GM12878 (cell line): ENCODE results near the gene NCAPH2.

Experiments used
- BCL11A ChIP-seq: IDR thresholded peaks from 2 replicates; pipeline ENCODE4 v1.6.1; 2011; ENCODE audit warnings: low read depth, low read length
- CEBPB ChIP-seq, 2 experiments: fragments of 150-350 bp in 1 of 2; IDR thresholded peaks; 2 replicates each; pipeline ENCODE4 v1.6.1; 2012 to 2014; ENCODE audit warnings: low read depth in 2 of 2, low read length in 2 of 2, borderline replicate concordance in 1 of 2, inconsistent platforms in 1 of 2
- CTCF ChIP-seq, 3 experiments: IDR thresholded peaks in 2 of 3; conservative IDR thresholded peaks in 1 of 3; 2 replicates each; pipeline ENCODE4 v1.5.1; 2011; ENCODE audit warnings: low read depth in 3 of 3, low read length in 3 of 3, mild to moderate bottlenecking in 3 of 3, control low read depth in 2 of 3, moderate library complexity in 2 of 3, inconsistent platforms in 1 of 3, mixed read lengths in 1 of 3; ENCODE audit not compliant: control insufficient read depth in 2 of 3, insufficient read depth in 1 of 3; ENCODE audit errors: extremely low read depth in 1 of 3
- EP300 ChIP-seq, 2 experiments: fragments of 150-350 bp in 1 of 2; IDR thresholded peaks; 2 replicates each; pipeline ENCODE4 v1.6.1; 2011 to 2012; ENCODE audit warnings: low read depth in 2 of 2, low read length in 2 of 2, borderline replicate concordance in 1 of 2, improper control_type of control experiment in 1 of 2, inconsistent platforms in 1 of 2; ENCODE audit not compliant: control insufficient read depth in 1 of 2
- FOXM1 ChIP-seq: IDR thresholded peaks from 2 replicates; pipeline ENCODE4 v1.6.1; 2012; ENCODE audit warnings: low read depth, mild to moderate bottlenecking, inconsistent platforms, low read length, moderate library complexity
- HCFC1 ChIP-seq: fragments of 150-350 bp; IDR thresholded peaks from 2 replicates; pipeline ENCODE4 v1.6.1; 2014; ENCODE audit warnings: low read length
- TF ChIP-seq, protein P1 (sequence below): IDR thresholded peaks from 2 replicates; pipeline ENCODE4 v1.6.1; 2012; ENCODE audit warnings: low read depth, low read length, improper control_type of control experiment

DNA sequence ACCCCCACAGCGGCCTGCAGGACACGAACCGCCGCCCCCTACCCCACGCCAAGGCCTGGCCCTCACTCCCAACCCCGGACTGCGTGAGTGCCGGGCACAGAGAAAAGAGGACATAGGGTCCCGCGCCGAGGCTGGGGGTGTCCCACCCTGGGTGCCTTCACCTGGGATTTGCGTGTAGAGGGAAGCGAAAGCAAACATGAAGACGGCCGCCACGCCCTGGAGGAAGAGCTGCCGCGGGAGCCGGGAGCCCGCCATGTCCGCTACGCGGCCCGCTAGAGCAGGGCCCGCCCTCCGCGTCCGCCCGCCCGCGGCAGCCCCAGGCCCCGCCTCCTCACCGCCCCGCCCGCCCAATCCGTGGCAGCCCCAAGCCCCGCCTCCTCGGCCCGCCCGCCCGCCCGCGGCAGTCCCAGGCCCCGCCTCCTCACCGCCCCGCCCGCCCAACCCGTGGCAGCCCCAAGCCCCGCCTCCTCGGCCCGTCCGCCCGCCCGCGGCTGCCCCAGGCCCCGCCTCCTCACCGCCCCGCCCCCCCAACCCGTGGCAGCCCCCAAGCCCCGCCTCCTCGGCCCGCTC, 518 bp upstream of the NCAPH2 start, which contains the start of gene LMF2:
- TF ChIP-seq HCFC1 (no peak), FOXM1 (no peak), CEBPB (IDR thresholded peaks at IDR 0.05; ENCODE audit: borderline replicate concordance in 1 of 2, low read depth in 2 of 2, low read length in 2 of 2) (no peak), BCL11A (no peak), EP300 (IDR thresholded peaks at IDR 0.05; ENCODE audit: borderline replicate concordance in 1 of 2, control insufficient read depth in 1 of 2, low read depth in 2 of 2, low read length in 2 of 2) (no peak), CTCF (IDR thresholded peaks at IDR 0.05 in 2 of 3, conservative IDR thresholded peaks at IDR 0.05 in 1 of 3; ENCODE audit: control insufficient read depth in 2 of 3, extremely low read depth in 1 of 3, insufficient read depth in 1 of 3, low read depth in 3 of 3, low read length in 3 of 3) (no peak)
- TF ChIP-seq, protein P1, sequence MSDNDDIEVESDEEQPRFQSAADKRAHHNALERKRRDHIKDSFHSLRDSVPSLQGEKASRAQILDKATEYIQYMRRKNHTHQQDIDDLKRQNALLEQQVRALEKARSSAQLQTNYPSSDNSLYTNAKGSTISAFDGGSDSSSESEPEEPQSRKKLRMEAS, result no peak; the same call in 1 of the 2 replicates
